ENCODE measurements around the gene ANKRD12.

ANKRD12 gene

DNA sequence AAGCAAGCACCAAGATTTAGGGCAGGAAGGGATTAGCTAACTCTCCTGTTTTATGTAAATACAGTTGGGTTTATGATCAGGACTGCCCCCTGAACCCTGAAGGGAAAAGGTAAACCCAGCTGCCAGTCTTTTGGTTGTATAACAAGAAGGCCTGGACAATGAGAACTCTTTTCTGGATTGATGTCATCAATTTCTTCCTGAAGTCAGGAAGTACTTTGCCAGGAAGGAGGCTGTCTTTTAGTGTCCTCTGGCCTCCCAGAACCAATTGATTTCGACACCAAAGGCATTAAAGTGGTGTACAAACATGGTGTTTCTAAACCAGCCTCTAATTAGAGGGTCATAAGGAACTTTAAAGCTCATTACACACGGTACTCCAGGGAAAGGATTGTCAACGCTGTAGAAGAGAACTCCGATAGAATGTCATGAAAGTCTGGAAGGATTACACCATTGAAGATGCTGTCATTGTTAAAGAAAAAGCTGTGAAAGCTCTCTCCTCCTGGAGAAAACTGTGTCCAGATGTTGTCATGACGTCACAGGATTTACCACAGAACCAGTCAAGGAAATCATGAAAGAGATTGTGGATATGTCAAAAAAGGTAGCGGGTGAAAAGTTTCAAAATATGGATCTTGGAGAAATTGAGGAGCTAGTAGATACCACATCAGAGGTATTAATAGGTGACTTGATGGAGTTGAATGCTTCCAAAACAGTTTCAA, 78.8 kb downstream of the ANKRD12 start:
- TF ChIP-seq EZH2phosphoT487 (IDR thresholded peaks at IDR 0.05; ENCODE audit: low read depth) (no peak), CTCF (IDR thresholded peaks at IDR 0.05; ENCODE audit: low read depth, low read length) (no peak)
- no peak overlapping the region for H3K4me3 ChIP-seq (ENCODE audit: low read length)
- H3K9me3 ChIP-seq (ENCODE audit: insufficient read depth, low read length) = no peaks in the 10 kb centered on the region
- peaks cover 20% of the 10 kb centered on the region for H3K4me1 ChIP-seq (ENCODE audit: low read length)
- peaks cover 77% of the 10 kb centered on the region for H3K36me3 ChIP-seq (replicated peaks; ENCODE audit: low read depth, low read length)
- H2AFZ ChIP-seq (ENCODE audit: low read depth, low read length) = no peak overlapping the region
- no peak overlapping the region for H3K9ac ChIP-seq (ENCODE audit: low read length)
- H3K27me3 ChIP-seq (ENCODE audit: low read depth, low read length) = no peaks in the 10 kb centered on the region
- peaks cover 4% of the 10 kb centered on the region; the same call in 1 of the 2 replicates for H3K79me2 ChIP-seq (ENCODE audit: low read length)
- H3K27ac ChIP-seq (ENCODE audit: low read length) = no peak overlapping the region
- H3K4me2 ChIP-seq (ENCODE audit: low read length) = no peak overlapping the region
- peaks cover 13% of the 10 kb centered on the region; the same call in 1 of the 2 replicates for H4K20me1 ChIP-seq (ENCODE audit: insufficient read depth, low read length)

DNA sequence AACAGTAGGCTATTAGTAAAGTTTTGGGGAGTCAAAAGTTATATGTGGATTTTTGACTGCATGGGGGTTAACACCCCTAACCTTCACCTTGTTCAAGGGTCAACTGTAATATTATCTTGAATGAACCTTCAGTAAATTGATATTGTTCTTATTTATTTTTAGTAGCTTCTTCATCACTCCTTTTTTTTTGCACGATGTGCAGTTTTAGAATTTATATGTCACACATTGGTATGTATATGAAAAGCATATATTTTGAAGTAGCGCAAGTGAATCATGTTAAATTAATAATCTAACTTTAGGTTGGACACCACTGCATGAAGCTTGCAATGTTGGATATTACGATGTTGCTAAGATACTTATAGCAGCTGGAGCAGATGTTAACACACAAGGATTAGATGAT, 79.9 kb downstream of the ANKRD12 start:
- no peaks in the 10 kb centered on the region for H3K27me3 ChIP-seq (ENCODE audit: low read depth, low read length)
- no peak overlapping the region for H2AFZ ChIP-seq (ENCODE audit: low read depth, low read length)
- H3K27ac ChIP-seq (ENCODE audit: low read length) = no peak overlapping the region
- no peaks in the 10 kb centered on the region for H3K9me3 ChIP-seq (ENCODE audit: insufficient read depth, low read length)
- peaks cover 18% of the 10 kb centered on the region for H3K4me1 ChIP-seq (ENCODE audit: low read length)
- H3K79me2 ChIP-seq (ENCODE audit: low read length) = peaks cover 4% of the 10 kb centered on the region; the same call in 1 of the 2 replicates
- no peak overlapping the region for H3K4me3 ChIP-seq (ENCODE audit: low read length)
- H3K4me2 ChIP-seq (ENCODE audit: low read length) = no peak overlapping the region
- H3K9ac ChIP-seq (ENCODE audit: low read length) = no peak overlapping the region
- peaks cover 10% of the 10 kb centered on the region; the same call in 1 of the 2 replicates for H4K20me1 ChIP-seq (ENCODE audit: insufficient read depth, low read length)
- TF ChIP-seq EZH2phosphoT487 (IDR thresholded peaks at IDR 0.05; ENCODE audit: low read depth) = no peak
- TF ChIP-seq CTCF (IDR thresholded peaks at IDR 0.05; ENCODE audit: low read depth, low read length) = no peak
- H3K36me3 ChIP-seq (replicated peaks; ENCODE audit: low read depth, low read length) = peaks cover 82% of the 10 kb centered on the region

DNA sequence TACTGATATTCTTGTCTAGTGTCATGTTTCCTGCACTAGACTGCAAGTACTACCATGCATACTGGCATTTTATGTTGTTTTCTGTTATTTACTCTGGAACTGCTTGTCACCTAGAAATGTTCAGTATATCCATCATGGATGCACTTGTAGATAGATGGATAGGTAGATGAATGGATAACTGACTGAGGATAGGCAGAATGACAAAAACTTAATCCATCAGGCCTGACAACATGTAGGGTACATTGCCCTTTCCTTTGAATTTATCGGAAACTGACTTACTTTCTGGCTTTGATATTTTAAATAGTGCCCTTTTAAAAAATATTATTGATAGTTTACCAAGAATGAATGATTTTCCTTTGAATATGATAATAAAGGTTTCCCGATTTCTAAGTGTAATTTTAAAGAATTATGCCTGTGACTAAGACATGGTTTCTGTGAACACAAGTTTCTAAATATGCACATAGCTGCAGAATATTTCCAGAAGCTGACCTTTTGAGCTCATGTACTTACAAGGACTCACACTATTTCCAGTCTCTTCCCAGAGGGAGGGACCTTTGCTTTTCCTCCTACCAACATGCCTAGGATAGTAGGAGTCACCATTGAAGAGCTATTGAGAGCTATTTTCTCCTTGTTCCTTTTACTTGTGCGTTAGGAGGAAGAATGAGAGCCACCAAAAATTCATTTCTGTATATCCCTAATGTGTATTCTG, 81.3 kb downstream of the ANKRD12 start:
- no peaks in the 10 kb centered on the region for H3K9me3 ChIP-seq (ENCODE audit: insufficient read depth, low read length)
- no peak overlapping the region for H3K4me3 ChIP-seq (ENCODE audit: low read length)
- peaks cover 13% of the 10 kb centered on the region for H3K4me1 ChIP-seq (ENCODE audit: low read length)
- peaks cover 84% of the 10 kb centered on the region for H3K36me3 ChIP-seq (replicated peaks; ENCODE audit: low read depth, low read length)
- peaks cover 10% of the 10 kb centered on the region; the same call in 1 of the 2 replicates for H4K20me1 ChIP-seq (ENCODE audit: insufficient read depth, low read length)
- no peak overlapping the region for H3K27ac ChIP-seq (ENCODE audit: low read length)
- TF ChIP-seq EZH2phosphoT487 (IDR thresholded peaks at IDR 0.05; ENCODE audit: low read depth) = no peak
- TF ChIP-seq CTCF (IDR thresholded peaks at IDR 0.05; ENCODE audit: low read depth, low read length) = no peak
- no peak overlapping the region for H3K4me2 ChIP-seq (ENCODE audit: low read length)
- no peaks in the 10 kb centered on the region for H3K27me3 ChIP-seq (ENCODE audit: low read depth, low read length)
- H2AFZ ChIP-seq (ENCODE audit: low read depth, low read length) = no peak overlapping the region
- H3K9ac ChIP-seq (ENCODE audit: low read length) = no peak overlapping the region
- peaks cover 4% of the 10 kb centered on the region; the same call in 1 of the 2 replicates for H3K79me2 ChIP-seq (ENCODE audit: low read length)

GRCh38 chr18:9221040-9221439, 84.5 kb downstream of the ANKRD12 start:
- no peak overlapping the region for H3K9ac ChIP-seq (ENCODE audit: low read length)
- H2AFZ ChIP-seq (ENCODE audit: low read depth, low read length) = no peak overlapping the region
- H3K79me2 ChIP-seq (ENCODE audit: low read length) = no peaks in the 10 kb centered on the region; the same call in 1 of the 2 replicates
- H3K4me2 ChIP-seq (ENCODE audit: low read length) = no peak overlapping the region
- H3K4me3 ChIP-seq (ENCODE audit: low read length) = no peak overlapping the region
- peaks cover 13% of the 10 kb centered on the region for H3K4me1 ChIP-seq (ENCODE audit: low read length)
- H3K36me3 ChIP-seq (replicated peaks; ENCODE audit: low read depth, low read length) = peaks cover 81% of the 10 kb centered on the region
- H4K20me1 ChIP-seq (ENCODE audit: insufficient read depth, low read length) = peaks cover 14% of the 10 kb centered on the region; the same call in 1 of the 2 replicates
- peak overlapping the region; percentile 15; the same call in 1 of the 2 replicates for H3K27ac ChIP-seq (ENCODE audit: low read length)
- no peaks in the 10 kb centered on the region for H3K9me3 ChIP-seq (ENCODE audit: insufficient read depth, low read length)
- no peaks in the 10 kb centered on the region for H3K27me3 ChIP-seq (ENCODE audit: low read depth, low read length)
- TF ChIP-seq CTCF (IDR thresholded peaks at IDR 0.05; ENCODE audit: low read depth, low read length) = no peak
- TF ChIP-seq EZH2phosphoT487 (IDR thresholded peaks at IDR 0.05; ENCODE audit: low read depth) = no peak
